HG02885 (cell line): ENCODE data around the gene NOS3.

Experiments
- ATAC-seq: cut with Tn5 transposase; IDR thresholded peaks from one replicate; pipeline ENCODE4 v1.9.1; 2021; ENCODE audit warnings: mild to moderate bottlenecking; ENCODE audit not compliant: unreplicated experiment, poor library complexity

Gene NOS3

DNA sequence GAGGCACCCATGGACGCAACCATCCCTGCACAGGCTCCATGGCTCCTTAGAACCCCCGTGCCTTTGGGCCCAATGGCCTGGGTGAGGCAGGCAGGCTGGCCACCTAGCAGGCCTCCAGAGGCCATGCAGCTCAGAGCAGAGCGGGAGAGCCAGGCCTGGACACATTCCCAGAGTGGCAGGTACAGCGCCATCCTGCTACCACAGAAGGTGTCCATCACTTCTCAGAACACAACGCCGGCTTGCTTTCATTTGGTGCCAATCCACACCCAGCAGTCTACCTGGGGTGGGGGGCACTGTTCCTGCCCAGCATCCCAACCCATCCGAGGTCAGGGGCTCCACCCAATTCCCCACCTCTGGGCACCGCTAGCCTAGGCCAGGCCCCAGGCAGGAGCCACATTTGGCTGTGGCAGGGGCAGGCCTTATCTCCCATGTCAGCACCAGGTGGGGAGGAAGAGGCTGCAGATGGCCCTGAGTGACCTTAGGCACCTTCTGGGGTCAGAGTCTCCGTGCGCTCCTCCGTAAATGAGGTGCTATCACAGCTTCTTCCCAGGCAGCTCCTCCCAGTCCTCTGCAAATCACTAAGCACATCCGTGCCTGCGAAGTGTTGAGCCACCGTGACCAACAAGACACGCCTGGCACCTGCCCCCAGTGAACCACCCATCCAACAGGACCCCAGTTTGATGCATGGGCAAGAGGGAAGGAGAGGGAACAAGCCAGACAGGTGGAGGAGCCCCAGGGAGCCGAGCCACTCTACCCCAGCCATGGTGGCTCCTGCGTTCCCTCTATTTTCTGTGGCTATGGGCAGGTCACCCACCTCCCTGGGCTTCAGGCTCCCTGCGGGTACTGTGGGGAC is 26.9 kb upstream of the NOS3 start:
- no peak for ATAC-seq

DNA sequence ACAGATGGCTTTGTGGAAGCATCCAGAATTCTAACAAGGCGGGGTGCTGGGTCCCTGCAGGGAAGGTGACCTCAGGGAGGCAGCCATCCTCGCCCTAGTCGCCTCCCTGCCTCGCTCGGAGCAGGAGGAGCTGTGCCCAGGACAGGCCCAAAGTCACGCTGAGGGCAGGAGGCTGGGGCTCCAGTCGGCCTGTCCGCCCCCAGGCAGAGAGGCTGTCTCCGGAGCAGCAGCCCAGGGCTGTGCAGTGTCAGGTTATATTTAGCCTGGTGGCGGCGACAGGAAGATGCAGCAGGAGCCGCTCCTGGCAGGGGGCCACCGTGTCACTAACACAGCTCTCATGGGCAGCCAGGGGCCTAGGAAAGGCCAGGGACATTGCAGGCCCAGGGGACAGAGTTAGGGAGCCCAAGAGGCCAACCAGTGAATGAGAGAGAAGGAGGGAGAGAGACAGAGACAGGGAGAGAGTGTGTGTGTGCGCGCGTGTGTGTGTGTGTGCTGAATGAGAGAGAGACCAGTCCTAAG is 26.2 kb upstream of the NOS3 start:
- ATAC-seq, result no peak

DNA sequence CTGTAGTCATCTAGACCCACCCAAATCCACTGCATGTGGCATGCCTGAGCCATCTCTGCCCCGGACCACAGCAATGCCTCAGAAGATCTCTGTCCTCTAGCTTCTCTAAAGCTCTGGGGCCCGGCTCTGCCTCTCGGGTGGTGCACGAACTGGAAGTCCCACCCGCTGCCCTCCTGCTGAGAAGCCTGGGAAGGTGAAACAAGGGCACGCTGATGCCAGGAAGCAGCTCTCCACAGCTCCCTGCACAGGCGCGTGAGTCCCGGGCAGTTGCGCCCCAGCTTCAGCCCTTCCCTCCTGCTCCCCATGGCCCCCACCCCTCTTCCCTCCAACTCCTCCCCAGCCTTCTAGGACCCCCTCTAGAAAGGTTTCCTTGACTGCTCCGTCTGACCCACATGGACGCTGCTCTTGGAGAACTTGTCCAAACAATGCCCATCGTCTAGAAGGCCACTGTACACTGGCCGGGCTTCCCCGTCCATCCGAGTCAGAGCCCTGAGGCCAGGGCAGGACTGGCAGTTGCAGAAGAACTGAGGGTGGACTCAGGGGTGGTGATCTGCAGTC is 25.5 kb upstream of the NOS3 start:
- ATAC-seq, result no peak

DNA sequence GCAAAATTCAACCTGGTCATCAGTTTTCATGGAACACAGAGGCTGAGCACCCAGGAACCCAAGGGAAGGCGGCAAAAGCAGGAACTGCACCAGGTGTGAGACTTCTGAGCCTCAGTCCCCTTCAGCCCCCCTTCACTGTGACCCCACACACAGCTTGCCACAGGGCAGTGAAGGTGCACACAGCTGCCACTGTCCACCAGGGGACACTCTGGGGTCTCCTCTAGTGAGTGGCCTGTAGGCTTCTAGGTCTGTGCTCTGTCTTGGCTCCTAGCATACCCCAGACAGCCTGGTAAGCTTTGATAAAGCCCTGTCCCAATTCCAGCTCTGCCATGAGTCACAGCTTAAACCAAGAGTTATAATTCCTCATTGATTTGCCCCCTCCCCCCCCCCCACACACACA is 24.8 kb upstream of the NOS3 start:
- ATAC-seq, result no peak

DNA sequence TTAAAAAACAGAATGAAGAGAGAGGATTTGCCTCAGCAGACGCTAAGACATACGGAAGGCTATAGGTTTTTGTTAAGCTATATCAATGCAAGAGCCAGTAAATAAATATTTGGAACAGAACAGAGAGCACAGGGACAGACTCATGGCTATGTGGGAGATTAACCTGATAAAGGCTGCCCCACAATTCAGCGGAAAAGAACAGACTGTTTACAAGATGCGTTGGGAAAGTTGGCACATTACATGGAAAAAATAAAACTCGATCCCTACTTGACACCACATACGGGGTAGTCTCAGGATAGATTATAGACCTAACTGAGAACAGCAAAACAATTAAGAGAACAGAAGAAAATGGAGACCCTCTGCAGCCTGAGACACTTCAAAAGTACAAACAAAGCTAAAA is 23.5 kb upstream of the NOS3 start:
- no peak for ATAC-seq

DNA sequence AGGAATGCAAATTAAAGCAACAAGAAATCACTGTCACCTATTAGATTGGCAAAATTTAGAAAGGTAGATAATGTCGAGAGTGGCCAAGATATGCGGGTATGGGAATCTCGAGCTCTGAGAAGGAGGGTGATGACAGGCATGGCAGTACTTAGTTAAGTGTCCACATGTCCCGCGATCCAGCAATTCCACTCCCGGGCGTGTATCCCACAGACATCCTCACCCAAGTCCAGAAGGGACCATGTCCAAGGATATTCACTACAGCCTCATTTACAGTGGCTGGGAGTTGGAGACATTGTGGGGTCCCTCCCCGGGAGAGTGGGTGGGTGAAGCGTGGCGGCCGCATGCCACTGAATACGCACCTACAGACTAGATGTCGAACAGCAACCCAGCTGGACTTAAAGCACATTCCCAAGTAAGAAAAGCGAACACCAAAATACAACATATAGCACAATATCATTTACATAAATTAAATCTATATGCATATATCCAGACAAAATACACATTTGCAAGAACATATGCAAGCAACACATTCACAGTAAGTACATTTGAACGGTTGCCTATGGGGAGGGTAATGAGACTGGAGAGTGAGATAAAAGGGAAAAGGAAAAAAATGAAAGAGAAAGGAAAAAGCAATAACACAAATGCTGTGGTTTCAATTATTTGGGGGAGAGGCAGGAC is 22.6 kb upstream of the NOS3 start:
- no peak for ATAC-seq

DNA sequence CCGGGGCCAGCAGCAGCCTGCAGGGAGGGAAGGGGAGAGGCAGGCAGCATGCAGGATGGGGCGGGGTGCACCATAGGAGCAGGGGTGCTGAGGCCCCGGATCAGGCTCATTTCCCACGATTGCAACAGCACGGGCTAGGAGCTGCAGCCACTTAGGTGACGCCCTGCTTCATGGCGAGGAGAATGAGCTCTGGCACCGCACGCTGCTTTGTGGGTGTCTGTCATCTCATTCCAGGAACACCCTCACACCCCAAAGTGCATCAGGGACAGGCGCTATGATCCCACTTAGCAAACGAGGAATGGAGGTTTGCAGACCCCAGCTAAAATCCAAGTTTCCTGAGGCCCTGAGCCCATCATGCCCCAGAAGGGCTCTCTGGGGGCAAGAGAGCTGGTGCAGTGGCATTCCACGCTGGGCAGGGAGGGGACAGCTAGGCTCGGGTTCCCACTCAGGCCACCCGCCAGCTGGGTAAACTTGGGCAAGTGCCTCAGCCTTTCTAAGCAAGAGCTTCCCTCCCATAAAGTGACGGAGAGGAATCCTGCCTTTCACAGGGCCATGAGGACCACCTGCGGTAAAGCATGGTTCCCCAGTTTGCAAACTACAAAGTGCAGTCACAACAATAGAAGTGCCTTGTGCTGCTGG is 22.0 kb upstream of the NOS3 start:
- ATAC-seq, result no peak

DNA sequence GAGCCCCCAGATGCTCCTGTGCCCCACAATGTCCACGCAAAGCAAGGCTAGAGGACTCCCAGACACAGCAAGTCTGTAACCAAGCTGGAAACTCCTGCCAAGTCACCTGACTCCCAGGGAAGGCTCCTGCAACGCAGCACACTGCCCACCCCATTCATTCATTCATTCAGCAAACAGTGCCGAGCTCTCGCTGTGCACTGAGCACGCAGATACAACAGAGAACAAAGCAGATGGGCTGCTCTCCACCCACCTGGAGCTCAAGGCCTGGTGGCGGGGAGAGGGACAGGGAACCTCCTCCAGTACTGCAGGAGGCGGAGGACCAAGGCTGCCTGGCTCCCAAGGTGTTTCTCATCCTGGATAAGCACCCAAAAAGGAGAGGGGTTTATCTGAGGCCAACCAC is 21.3 kb upstream of the NOS3 start:
- ATAC-seq, result no peak

DNA sequence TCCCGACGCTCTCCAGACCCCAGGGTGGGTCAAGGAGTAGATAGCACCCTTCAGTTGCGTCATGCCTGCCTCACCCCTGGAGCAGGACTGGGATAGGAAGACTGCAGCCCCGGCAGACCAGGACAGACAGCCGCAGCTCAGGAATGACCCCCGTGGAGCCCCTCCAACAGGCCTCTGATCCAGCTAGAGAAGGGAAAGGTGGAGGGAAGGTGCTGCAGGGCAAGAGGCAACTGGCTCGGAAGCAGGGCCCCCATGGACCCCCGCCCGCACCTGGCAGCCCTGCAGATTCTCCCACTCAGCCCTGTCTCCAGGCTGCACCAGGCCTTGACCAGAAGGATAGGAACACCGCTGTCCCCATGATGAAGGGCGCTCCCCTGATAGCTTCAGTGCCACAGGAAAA is 20.4 kb upstream of the NOS3 start:
- ATAC-seq, result no peak

DNA sequence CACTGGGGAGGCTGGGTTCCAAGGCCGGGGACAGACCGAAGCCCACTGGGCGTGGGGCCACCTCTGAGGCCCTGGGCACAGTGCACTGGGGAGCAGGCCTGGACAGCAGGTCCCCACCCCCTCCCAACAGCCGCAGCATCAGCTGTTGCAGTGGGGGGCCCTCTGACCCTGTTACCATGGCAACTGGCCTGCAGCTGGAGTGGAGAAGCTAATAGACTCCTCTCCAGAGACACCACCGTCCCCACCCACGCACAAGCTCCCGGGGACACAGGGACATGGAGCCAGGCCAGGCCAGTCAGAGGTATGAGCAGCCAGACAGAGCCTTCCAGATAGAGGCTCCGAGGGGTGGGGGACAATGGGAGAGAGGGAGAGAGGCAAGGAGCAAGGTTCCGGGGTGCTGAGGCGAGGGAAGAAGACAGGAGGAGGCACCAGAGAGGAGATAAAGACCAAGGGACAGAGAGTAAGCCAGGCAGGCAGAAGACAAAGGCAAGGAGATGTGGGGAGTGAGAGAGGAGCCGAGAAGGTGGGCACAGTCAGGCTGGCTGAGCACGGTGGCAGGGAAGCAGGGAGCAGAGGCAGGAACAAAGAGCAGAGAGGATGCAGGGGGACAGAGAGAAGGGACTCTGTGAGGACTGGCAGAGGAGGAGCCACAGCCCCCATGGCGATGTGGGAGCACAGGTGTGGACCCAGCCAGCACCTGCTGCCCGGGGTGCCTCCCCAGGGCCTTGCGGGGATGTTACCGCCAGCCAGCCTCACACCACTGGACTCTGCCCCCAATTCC is 19.4 kb upstream of the NOS3 start:
- ATAC-seq, result no peak

DNA sequence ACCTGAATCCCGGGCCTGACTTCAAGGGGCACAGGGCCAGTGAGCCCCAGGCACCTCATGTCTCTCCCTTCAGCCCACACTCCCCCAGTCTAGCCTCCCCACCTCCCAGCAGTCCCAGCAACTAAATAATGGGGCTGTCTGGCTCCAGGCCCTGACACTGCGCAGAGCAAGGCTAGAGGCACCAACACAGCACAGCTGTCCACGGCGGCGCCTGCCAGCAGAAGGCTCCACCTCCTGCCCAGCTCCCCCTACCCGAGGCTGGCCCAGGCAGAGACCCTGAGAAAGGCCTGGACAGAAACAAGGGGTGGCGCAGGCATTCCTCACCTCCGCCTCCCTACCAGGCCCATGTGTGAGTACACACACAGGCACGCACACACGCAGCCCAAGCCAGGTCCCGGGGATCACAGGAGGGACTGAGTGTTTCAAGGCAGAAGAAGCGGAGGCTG is 18.8 kb upstream of the NOS3 start:
- no peak for ATAC-seq

DNA sequence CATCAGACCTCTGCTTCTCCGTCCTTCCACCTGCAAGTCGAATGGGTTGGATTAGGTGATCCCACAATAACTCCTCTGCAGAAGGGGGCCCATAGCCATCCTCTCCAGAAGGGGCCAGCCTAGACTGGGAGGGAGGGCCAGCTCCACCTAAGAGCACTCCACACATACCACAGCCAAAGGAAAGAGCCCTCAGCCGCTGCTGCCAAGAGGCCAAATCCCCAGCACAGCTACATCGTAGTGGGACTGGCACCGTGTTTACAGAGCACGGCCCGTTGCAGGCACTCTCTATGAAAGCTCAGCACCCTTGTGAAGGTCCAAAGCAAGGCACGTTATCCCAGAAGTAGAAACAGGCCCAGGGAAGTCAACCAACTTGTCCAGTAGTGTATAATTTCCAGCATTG is 18.1 kb upstream of the NOS3 start:
- ATAC-seq, result no peak

DNA sequence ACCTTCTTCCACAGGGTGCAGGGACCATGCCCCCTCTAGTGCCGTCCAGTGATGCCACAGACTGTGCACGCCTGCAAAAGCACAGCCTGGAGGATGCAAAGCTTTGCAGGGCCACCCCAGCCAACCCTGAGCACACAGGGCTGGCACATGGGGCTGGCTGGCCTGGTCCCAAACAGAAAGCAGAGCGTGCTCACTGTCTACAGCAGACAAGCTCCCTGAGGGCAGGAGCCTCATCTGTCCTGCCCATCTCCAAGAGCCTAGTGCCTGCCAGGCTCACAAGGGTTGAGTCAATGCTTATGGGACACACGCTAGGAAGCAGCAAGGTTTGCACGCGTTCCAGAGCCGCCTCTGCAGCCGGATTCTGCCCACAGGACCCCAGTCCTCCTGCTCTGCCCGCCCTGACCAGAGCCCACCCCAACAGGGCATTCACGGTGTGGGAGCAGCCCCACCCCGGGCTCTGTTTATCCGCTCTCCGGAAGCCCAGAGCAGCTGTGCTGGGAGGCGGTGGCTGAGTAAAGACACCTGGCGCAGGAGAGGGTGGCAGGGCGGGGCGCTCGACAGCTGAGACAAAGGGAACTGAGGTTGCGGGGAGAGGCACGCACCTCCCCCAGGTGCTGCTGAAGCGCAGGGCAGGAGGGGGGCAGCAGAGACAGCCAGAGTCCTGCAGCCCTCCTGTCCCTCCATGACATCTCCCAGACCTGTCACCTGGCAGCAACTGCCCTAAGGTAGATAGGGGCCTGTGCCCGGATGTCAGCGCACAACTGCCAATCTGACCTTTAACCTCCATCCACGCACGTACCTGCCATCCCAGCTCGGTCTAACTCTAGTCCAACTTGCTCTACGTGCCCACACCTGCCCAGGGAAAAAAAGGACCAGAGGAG is 17.0 kb upstream of the NOS3 start:
- no peak for ATAC-seq

DNA sequence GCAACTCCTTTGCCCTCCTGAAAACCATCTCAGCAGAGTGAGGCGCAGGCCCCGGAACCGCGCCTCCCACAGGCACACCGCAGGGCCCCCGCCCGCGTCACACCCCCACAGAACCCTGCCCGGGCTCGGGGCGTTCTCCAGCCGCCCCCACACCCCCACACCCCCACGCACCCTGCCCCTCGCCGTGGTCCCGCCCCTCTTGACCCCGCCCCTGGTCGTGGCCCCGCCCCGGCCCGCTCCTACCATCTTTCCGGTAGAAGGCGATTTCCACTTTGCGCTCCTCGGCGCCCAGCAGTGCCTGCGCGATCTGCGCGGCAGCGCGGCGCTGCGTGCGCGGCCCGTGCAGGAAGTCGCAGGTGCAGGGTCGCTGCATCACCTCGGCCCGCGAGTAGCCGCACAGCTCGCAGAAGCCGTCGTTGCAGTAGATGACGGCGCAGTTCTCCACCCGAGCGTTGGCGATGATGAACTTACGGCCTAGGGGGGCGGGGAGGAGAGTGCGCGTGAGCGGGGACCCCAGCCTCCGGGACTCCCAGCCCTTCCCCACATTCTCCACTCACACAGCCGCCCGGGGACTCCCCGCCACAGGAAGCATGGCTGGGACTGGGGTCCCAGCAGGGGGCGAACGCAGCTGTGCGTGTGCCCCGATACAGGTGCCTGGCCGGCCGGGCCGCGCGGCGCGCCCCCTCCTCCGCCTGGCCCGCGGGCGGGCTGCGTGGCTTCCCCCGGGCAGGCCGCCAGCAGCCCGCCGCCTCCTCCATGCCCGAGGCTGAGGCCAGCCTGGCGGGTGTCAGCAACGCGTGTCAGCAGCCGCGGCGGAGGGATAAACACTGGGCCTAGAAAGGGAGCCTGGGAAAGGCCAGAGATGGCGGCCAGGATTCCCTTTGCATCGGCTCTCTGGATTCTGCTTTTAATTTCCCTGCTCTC is 16.1 kb upstream of the NOS3 start:
- peak; percentile 70 for ATAC-seq

DNA sequence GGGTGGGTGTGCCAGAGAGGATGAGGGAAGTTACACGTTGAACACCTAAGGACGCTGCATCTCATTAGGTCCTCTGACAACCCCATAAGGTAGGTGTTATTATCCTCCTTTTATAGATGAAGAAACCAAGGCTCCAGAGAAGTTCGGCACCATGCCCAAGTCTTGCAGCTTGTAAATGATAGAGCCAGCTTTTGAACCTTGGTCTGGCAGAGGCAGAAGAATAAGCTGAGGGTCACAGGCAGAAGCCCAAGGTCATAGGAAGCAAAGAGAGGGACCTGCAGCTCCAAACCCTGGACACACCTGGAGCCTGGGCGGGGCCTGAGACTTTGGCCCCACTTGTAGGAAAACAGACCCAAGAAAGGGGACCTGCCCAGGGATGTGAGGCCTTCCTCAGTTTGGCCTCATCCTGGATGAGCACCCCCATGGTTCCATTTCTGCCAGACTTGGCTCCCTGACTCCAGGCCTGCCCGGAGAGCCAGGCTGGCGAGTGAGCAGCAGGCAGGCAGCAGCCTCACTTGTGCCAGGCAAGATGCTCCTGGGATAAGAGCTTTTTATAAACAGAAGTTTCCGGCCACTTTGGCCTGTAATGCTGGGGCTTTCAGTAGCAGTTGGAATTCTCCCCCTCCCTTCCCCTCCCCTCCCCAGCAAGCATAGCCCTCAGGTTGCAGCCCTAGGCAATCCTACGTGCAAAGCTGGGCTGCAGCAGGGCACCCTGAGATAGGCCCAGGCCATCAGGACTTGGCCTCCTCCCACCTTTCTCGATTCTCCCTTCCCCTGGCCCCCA is 15.1 kb upstream of the NOS3 start:
- ATAC-seq, result no peak

DNA sequence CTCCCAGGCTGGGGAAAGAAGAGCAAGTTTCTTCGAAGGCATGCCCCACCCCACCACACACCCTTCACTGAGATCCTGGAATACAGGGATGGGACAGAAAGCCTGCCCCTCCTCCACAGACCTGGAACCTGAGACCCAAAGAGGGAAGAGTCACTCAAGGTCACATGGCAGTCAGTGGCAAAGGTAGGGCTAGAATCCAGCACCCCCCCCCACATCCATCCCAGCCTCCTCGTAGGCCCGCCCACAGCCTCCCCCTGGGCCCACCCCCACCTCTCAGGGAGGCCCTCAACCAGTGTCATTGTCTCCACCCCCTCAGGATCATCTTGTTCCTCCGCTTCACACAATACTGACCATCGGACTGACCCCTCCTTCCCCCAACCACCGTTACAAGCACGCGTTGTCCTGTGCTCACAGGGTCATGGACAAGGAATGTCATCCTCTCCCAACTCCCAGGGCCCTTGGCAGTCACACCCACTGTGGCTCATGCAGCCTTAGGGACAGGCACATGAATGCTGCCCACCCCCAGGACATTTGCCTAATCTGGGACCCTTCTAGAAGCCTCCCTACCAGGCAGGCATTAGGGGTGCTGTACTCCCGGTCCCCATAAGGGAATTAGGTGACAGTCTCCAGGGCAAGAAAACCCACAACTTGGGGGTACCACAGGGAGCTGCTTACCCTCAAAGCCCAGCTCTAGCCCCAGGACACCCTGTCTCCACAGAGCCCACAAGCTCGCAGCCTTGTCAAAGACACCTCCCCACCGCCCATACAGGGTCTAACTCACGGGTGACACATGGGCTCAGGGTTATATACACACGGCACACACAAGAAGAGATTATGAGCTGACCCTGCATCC is 14.1 kb upstream of the NOS3 start:
- ATAC-seq, result no peak
